ENCODE measurements around the gene CLRN1. TPM values are rescaled to one million over a fixed set of nuclear protein-coding genes. Genes with fewer than 3 reads are reported as not detected.

Gene CLRN1
- total RNA-seq, 1 donor from 2014 or later = not detected

- Mint-ChIP-seq H3K27ac (no peak overlapping the region), H3K4me3 (ENCODE audit: low read depth) (no peak overlapping the region), H3K9me3 (ENCODE audit: low read depth) (no peaks in the 10 kb centered on the region), H3K4me1 (ENCODE audit: low read depth) (no peaks in the 10 kb centered on the region), H3K27me3 (no peaks in the 10 kb centered on the region), H3K36me3 (ENCODE audit: insufficient read depth) (no peaks in the 10 kb centered on the region)
- DNase-seq (ENCODE audit: low spot score, unreplicated experiment) = no peak
- no peak for TF ChIP-seq CTCF (IDR thresholded peaks at IDR 0.05; ENCODE audit: unreplicated experiment)
These were observed 70.7 kb downstream of the CLRN1 start for GRCh38 chr3:150901793-150902192.

GRCh38 chr3:150899141-150899540 lies 73.4 kb downstream of the CLRN1 start:
- H3K9me3 Mint-ChIP-seq (ENCODE audit: low read depth) = no peaks in the 10 kb centered on the region
- H3K4me1 Mint-ChIP-seq (ENCODE audit: low read depth) = no peaks in the 10 kb centered on the region
- H3K4me3 Mint-ChIP-seq (ENCODE audit: low read depth) = no peak overlapping the region
- TF ChIP-seq CTCF (IDR thresholded peaks at IDR 0.05; ENCODE audit: unreplicated experiment) = no peak
- H3K27me3 Mint-ChIP-seq = peaks cover 3% of the 10 kb centered on the region
- H3K36me3 Mint-ChIP-seq (ENCODE audit: insufficient read depth) = no peaks in the 10 kb centered on the region
- DNase-seq (ENCODE audit: low spot score, unreplicated experiment) = no peak
- H3K27ac Mint-ChIP-seq = no peak overlapping the region

GRCh38 chr3:150898046-150898754 lies 74.3 kb downstream of the CLRN1 start:
- no peak for TF ChIP-seq CTCF (IDR thresholded peaks at IDR 0.05; ENCODE audit: unreplicated experiment)
- H3K27ac Mint-ChIP-seq = no peak overlapping the region
- H3K4me3 Mint-ChIP-seq (ENCODE audit: low read depth) = no peak overlapping the region
- H3K4me1 Mint-ChIP-seq (ENCODE audit: low read depth) = no peaks in the 10 kb centered on the region
- no peaks in the 10 kb centered on the region for H3K36me3 Mint-ChIP-seq (ENCODE audit: insufficient read depth)
- peaks cover 3% of the 10 kb centered on the region for H3K27me3 Mint-ChIP-seq
- no peak for DNase-seq (ENCODE audit: low spot score, unreplicated experiment)
- no peaks in the 10 kb centered on the region for H3K9me3 Mint-ChIP-seq (ENCODE audit: low read depth)

- Mint-ChIP-seq H3K4me1 (ENCODE audit: low read depth) (no peaks in the 10 kb centered on the region), H3K27me3 (peaks cover 3% of the 10 kb centered on the region), H3K27ac (no peak overlapping the region), H3K9me3 (ENCODE audit: low read depth) (no peaks in the 10 kb centered on the region), H3K4me3 (ENCODE audit: low read depth) (no peak overlapping the region), H3K36me3 (ENCODE audit: insufficient read depth) (no peaks in the 10 kb centered on the region)
- TF ChIP-seq CTCF (IDR thresholded peaks at IDR 0.05; ENCODE audit: unreplicated experiment) = no peak
- no peak for DNase-seq (ENCODE audit: low spot score, unreplicated experiment)
These were observed 74.9 kb downstream of the CLRN1 start for GRCh38 chr3:150897592-150897991.

- DNase-seq (ENCODE audit: low spot score, unreplicated experiment) = no peak
- H3K27me3 Mint-ChIP-seq = peaks cover 3% of the 10 kb centered on the region
- H3K36me3 Mint-ChIP-seq (ENCODE audit: insufficient read depth) = no peaks in the 10 kb centered on the region
These were observed 81.7 kb downstream of the CLRN1 start for GRCh38 chr3:150890831-150891230.

More at GRCh38 chr3:150890831-150891230, 81.7 kb downstream of the CLRN1 start:
- Mint-ChIP-seq H3K27ac (no peak overlapping the region), H3K4me3 (ENCODE audit: low read depth) (no peak overlapping the region), H3K9me3 (ENCODE audit: low read depth) (no peaks in the 10 kb centered on the region), H3K4me1 (ENCODE audit: low read depth) (no peaks in the 10 kb centered on the region)
- no peak for TF ChIP-seq CTCF (IDR thresholded peaks at IDR 0.05; ENCODE audit: unreplicated experiment)
